ENCODE data around the gene BCAS3. TPM values are rescaled to one million over a fixed set of nuclear protein-coding genes. Genes with fewer than 3 reads are reported as not detected.

Gene BCAS3
- total RNA-seq, 1 donor from 2014 or later: 38.1 TPM

GRCh38 chr17:61065263-61065773 lies 387.7 kb downstream of the BCAS3 start:
- Mint-ChIP-seq H3K36me3 (ENCODE audit: low read depth, unreplicated experiment) (no peaks in the 10 kb centered on the region), H3K4me3 (ENCODE audit: unreplicated experiment) (no peak overlapping the region), H3K4me1 (ENCODE audit: unreplicated experiment) (no peaks in the 10 kb centered on the region), H3K27me3 (ENCODE audit: unreplicated experiment) (no peaks in the 10 kb centered on the region), H3K27ac (ENCODE audit: unreplicated experiment) (no peak overlapping the region), H3K9me3 (ENCODE audit: unreplicated experiment) (no peaks in the 10 kb centered on the region)
- no peak for DNase-seq (ENCODE audit: low spot score)
- no peak for TF ChIP-seq CTCF (IDR thresholded peaks at IDR 0.05; ENCODE audit: unreplicated experiment)

GRCh38 chr17:61066062-61066461 lies 388.4 kb downstream of the BCAS3 start:
- no peak for TF ChIP-seq CTCF (IDR thresholded peaks at IDR 0.05; ENCODE audit: unreplicated experiment)
- Mint-ChIP-seq H3K27ac (ENCODE audit: unreplicated experiment) (no peak overlapping the region), H3K36me3 (ENCODE audit: low read depth, unreplicated experiment) (no peaks in the 10 kb centered on the region), H3K4me1 (ENCODE audit: unreplicated experiment) (no peaks in the 10 kb centered on the region), H3K9me3 (ENCODE audit: unreplicated experiment) (no peaks in the 10 kb centered on the region), H3K27me3 (ENCODE audit: unreplicated experiment) (no peaks in the 10 kb centered on the region), H3K4me3 (ENCODE audit: unreplicated experiment) (no peak overlapping the region)
- no peak for DNase-seq (ENCODE audit: low spot score)

GRCh38 chr17:61070649-61071048 lies 393.0 kb downstream of the BCAS3 start:
- Mint-ChIP-seq H3K27ac (ENCODE audit: unreplicated experiment) (no peak overlapping the region), H3K27me3 (ENCODE audit: unreplicated experiment) (no peaks in the 10 kb centered on the region), H3K4me3 (ENCODE audit: unreplicated experiment) (no peak overlapping the region), H3K9me3 (ENCODE audit: unreplicated experiment) (no peaks in the 10 kb centered on the region), H3K4me1 (ENCODE audit: unreplicated experiment) (peaks cover 3% of the 10 kb centered on the region), H3K36me3 (ENCODE audit: low read depth, unreplicated experiment) (no peaks in the 10 kb centered on the region)
- no peak for DNase-seq (ENCODE audit: low spot score)
- TF ChIP-seq CTCF (IDR thresholded peaks at IDR 0.05; ENCODE audit: unreplicated experiment): no peak

- TF ChIP-seq CTCF (IDR thresholded peaks at IDR 0.05; ENCODE audit: unreplicated experiment): no peak
- DNase-seq (ENCODE audit: low spot score): no peak
- Mint-ChIP-seq H3K4me1 (ENCODE audit: unreplicated experiment) (peaks cover 12% of the 10 kb centered on the region), H3K36me3 (ENCODE audit: low read depth, unreplicated experiment) (no peaks in the 10 kb centered on the region), H3K27ac (ENCODE audit: unreplicated experiment) (no peak overlapping the region), H3K9me3 (ENCODE audit: unreplicated experiment) (no peaks in the 10 kb centered on the region), H3K27me3 (ENCODE audit: unreplicated experiment) (no peaks in the 10 kb centered on the region), H3K4me3 (ENCODE audit: unreplicated experiment) (no peak overlapping the region)
Observed at GRCh38 chr17:61072648-61073047, 395.0 kb downstream of the BCAS3 start.

GRCh38 chr17:61073131-61073530 lies 395.5 kb downstream of the BCAS3 start:
- no peaks in the 10 kb centered on the region for H3K36me3 Mint-ChIP-seq (ENCODE audit: low read depth, unreplicated experiment)

More at GRCh38 chr17:61073131-61073530, 395.5 kb downstream of the BCAS3 start:
- no peak for DNase-seq (ENCODE audit: low spot score)
- H3K9me3 Mint-ChIP-seq (ENCODE audit: unreplicated experiment): no peaks in the 10 kb centered on the region
- H3K4me1 Mint-ChIP-seq (ENCODE audit: unreplicated experiment): peaks cover 12% of the 10 kb centered on the region
- no peak overlapping the region for H3K27ac Mint-ChIP-seq (ENCODE audit: unreplicated experiment)
- no peaks in the 10 kb centered on the region for H3K27me3 Mint-ChIP-seq (ENCODE audit: unreplicated experiment)
- H3K4me3 Mint-ChIP-seq (ENCODE audit: unreplicated experiment): no peak overlapping the region
- no peak for TF ChIP-seq CTCF (IDR thresholded peaks at IDR 0.05; ENCODE audit: unreplicated experiment)
